ENCODE data around the gene CLSTN1. TPM values are rescaled to one million over a fixed set of nuclear protein-coding genes. Genes with fewer than 3 reads are reported as not detected.

The CLSTN1 gene
- total and polyA plus RNA-seq, 2 of the 13 experiments (the other 11 are each of a cell fraction or from before 2014, with no cell fraction given), result 19.7 to 29.8 TPM

DNA sequence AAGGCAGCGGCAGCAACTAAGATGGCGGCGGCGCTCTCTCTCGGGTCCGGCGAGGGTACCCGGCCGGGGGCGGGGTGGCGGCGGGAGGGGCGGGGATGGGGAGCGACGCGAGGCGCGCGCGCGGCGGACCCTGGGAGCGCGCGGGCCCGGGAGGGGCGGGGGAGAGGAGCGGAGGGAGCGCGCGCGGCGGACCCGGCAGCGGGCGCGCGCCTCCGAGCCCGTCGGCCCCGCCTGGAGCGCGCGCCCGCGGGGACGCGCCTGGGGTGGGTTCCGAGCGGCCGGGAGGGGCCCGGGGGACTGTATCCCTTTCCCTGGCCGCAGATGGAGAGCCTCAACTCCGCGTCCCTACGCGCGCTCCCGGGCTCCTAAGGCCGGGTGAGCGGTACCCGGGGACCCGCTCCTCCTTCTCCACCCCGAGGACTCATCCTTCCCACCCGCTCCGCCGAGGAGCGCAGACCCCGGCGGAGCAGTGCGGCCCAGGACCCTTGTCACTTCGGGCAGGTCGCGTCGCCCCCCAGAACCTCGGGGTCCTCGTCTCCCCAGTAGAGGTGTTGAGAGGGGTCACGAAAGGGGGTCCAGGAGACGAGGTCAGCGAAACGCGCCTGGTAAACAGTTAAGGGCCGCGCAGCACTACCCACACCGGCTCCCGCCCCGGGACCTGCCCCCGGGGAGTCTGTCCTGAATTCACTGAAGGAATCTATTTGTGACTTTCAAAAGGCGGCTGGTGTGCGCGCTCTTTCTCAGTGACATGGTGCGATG, at the start of gene CLSTN1 (continued):
- TF ChIP-seq THAP7 (CRISPR knock-in tag; IDR thresholded peaks at IDR 0.05), result no peak
- TF ChIP-seq, protein P1, sequence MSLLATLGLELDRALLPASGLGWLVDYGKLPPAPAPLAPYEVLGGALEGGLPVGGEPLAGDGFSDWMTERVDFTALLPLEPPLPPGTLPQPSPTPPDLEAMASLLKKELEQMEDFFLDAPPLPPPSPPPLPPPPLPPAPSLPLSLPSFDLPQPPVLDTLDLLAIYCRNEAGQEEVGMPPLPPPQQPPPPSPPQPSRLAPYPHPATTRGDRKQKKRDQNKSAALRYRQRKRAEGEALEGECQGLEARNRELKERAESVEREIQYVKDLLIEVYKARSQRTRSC (CRISPR knock-in tag; IDR thresholded peaks at IDR 0.05; ENCODE audit: low read depth), result no peak
- TF ChIP-seq KLF11 (CRISPR knock-in tag; IDR thresholded peaks at IDR 0.05), result 0 out of 2 replicates have a peak, but pooled peaks have one; percentile 27
- no peak for TF ChIP-seq ZNF629 (CRISPR knock-in tag; conservative IDR thresholded peaks at IDR 0.05)
- TF ChIP-seq ZNF749 (CRISPR knock-in tag; IDR thresholded peaks at IDR 0.05; ENCODE audit: borderline replicate concordance), result no peak
- no peak for TF ChIP-seq ZNF274 (CRISPR knock-in tag; IDR thresholded peaks at IDR 0.05)
- 0 out of 2 replicates have a peak, but pooled peaks have one; percentile 16 for TF ChIP-seq CSRNP1 (CRISPR knock-in tag; IDR thresholded peaks at IDR 0.05)
- TF ChIP-seq ZNF224 (CRISPR knock-in tag; IDR thresholded peaks at IDR 0.05), result no peak
- no peak; the same call in 1 of the 2 replicates for TF ChIP-seq MYC (CRISPR knock-in tag; IDR thresholded peaks at IDR 0.05; ENCODE audit: borderline replicate concordance)
- 0 out of 2 replicates have a peak, but pooled peaks have one; percentile 54 for TF ChIP-seq ZNF33B (CRISPR knock-in tag; IDR thresholded peaks at IDR 0.05)
- no peak for TF ChIP-seq GATAD2A (CRISPR knock-in tag; IDR thresholded peaks at IDR 0.05)
- no peak for TF ChIP-seq XBP1 (CRISPR knock-in tag; IDR thresholded peaks at IDR 0.05)
- TF ChIP-seq ZFY (CRISPR knock-in tag; IDR thresholded peaks at IDR 0.05), result peak; percentile 14
- 0 out of 2 replicates have a peak, but pooled peaks have one; percentile 13 for TF ChIP-seq RAD21 (CRISPR knock-in tag; IDR thresholded peaks at IDR 0.05)
- peak; percentile 39; the same call in 1 of the 2 replicates for TF ChIP-seq PHF21A (CRISPR knock-in tag; IDR thresholded peaks at IDR 0.05)
- no peak for TF ChIP-seq ZNF547 (CRISPR knock-in tag; IDR thresholded peaks at IDR 0.05)
- 0 out of 2 replicates have a peak, but pooled peaks have one; percentile 44 for TF ChIP-seq ZNF598 (CRISPR knock-in tag; IDR thresholded peaks at IDR 0.05; ENCODE audit: borderline replicate concordance)
- 0 out of 2 replicates have a peak, but pooled peaks have one; percentile 15 for TF ChIP-seq ZNF709 (CRISPR knock-in tag; IDR thresholded peaks at IDR 0.05)
- TF ChIP-seq, protein P2, sequence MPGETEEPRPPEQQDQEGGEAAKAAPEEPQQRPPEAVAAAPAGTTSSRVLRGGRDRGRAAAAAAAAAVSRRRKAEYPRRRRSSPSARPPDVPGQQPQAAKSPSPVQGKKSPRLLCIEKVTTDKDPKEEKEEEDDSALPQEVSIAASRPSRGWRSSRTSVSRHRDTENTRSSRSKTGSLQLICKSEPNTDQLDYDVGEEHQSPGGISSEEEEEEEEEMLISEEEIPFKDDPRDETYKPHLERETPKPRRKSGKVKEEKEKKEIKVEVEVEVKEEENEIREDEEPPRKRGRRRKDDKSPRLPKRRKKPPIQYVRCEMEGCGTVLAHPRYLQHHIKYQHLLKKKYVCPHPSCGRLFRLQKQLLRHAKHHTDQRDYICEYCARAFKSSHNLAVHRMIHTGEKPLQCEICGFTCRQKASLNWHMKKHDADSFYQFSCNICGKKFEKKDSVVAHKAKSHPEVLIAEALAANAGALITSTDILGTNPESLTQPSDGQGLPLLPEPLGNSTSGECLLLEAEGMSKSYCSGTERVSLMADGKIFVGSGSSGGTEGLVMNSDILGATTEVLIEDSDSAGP (CRISPR knock-in tag; IDR thresholded peaks at IDR 0.05; ENCODE audit: borderline replicate concordance), result 0 out of 2 replicates have a peak, but pooled peaks have one; percentile 35
- TF ChIP-seq ARNTL (CRISPR knock-in tag; IDR thresholded peaks at IDR 0.05), result no peak
- TF ChIP-seq ZNF777 (CRISPR knock-in tag; IDR thresholded peaks at IDR 0.05), result 0 out of 2 replicates have a peak, but pooled peaks have one; percentile 24
- TF ChIP-seq ZBTB3 (CRISPR knock-in tag; IDR thresholded peaks at IDR 0.05; ENCODE audit: borderline replicate concordance, low read depth), result no peak
- TF ChIP-seq ZNF160 (CRISPR knock-in tag; IDR thresholded peaks at IDR 0.05), result no peak
- 0 out of 2 replicates have a peak, but pooled peaks have one; percentile 23 for TF ChIP-seq ZNF280B (CRISPR knock-in tag; IDR thresholded peaks at IDR 0.05; ENCODE audit: borderline replicate concordance)

All from HepG2 (cell line).